ENCODE measurements around the gene HPCAL1.
A peak's percentile ranks its signal among the peaks of the same experiment; 100 is the strongest.

HPCAL1 gene

DNA sequence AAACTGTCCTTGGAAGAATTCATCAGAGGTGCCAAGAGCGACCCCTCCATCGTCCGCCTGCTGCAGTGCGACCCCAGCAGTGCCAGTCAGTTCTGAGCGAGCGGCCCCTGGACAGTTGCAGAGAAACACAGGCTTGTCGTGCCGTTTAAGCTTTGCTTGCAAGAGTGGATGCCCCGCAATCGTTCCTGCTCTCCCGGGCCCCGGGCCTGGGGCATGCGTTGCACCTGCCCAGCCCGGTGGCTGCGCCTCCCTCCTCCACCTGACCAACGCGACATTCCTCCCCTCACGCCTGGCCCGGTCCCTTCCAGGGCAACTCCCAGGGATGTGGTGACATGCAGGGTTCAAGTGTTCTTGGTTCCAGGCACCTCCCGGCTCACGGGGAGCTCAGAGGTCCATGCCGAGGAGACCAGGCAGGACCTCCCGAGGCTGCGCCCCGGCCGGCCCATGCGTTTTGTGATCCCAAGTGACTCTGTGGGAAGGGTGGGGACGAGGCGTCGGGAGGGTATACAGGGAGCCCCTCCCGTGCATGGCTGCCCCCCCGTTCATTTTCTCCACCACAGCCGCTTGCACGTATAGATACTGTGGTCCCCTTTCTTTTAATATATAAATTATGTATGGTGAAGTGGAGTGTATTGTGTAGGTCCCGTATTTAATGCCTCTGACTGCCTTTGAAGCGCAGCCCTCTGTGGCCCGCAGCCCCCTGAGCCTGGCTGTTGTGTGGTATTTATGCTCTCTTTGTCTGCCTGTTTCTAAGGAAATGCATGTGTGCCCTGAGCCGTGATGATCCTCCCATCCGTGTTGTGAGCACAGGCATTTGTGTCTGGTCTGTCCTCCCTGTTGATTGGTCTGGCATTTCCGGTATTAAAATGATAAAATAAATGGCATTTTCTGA, 124.3 kb downstream of the HPCAL1 start:
- H3K27ac Mint-ChIP-seq = no peak overlapping the region
- ATAC-seq (replicated peaks) = no peak
- H3K36me3 Mint-ChIP-seq = peaks cover 22 to 41% of the 10 kb centered on the region in 2 donors

DNA sequence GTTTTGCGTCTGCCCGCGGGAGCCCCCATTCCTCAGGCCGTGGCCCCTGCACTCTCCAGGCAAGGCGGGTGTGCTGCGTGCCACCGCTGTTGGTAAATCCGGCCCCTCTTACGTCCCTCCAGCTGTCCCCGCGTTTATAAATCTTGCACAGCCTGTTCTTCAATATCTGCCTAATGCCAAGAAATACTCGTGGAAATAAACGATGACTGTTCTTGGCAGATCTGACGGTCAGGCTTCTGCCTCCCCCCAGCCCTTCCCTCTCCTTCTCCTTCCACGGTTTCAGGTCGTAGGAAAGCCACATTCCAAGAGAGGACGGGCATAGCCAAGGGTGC, 124.9 kb downstream of the HPCAL1 start:
- H3K27me3 Mint-ChIP-seq = peaks cover 4 to 6% of the 10 kb centered on the region in 2 donors
- H3K9me3 Mint-ChIP-seq = no peaks in the 10 kb centered on the region
- H3K4me1 Mint-ChIP-seq = peaks cover 6 to 16% of the 10 kb centered on the region in 2 donors
- no peak overlapping the region for H3K27ac Mint-ChIP-seq
- ATAC-seq (replicated peaks) = no peak
- H3K4me3 Mint-ChIP-seq = no peak overlapping the region
- DNase-seq = no peak
- peaks cover 18 to 35% of the 10 kb centered on the region in 2 donors for H3K36me3 Mint-ChIP-seq

More for the DNA sequence above, 124.3 kb downstream of the HPCAL1 start:
- peaks cover 3 to 10% of the 10 kb centered on the region in 2 donors for H3K4me1 Mint-ChIP-seq
- H3K4me3 Mint-ChIP-seq = no peak overlapping the region
- no peaks in the 10 kb centered on the region for H3K9me3 Mint-ChIP-seq
- peaks cover 2 to 6% of the 10 kb centered on the region in 2 donors for H3K27me3 Mint-ChIP-seq
- no peak for DNase-seq

DNA sequence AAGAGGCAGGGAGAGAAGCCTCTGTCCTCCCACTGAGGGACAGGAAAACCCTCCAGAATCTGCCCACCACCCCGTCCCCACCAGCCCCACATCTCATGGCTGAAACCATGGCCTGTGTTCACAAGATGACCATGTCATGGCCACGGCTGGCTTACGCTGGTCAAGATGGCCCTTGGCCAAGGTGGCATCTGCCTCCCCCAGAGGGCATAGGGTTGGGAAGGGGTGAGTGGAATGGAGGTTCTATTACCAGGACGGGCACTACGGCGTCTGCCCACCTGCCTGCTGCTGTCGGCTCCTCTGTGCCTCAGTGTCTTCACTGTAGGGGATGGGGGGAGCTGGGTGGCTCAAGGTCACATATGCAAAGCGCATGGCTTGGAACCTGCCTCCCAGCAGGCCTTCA, 125.7 kb downstream of the HPCAL1 start:
- Mint-ChIP-seq H3K36me3 (peaks cover 14 to 31% of the 10 kb centered on the region in 2 donors), H3K9me3 (no peaks in the 10 kb centered on the region), H3K27ac (no peak overlapping the region), H3K4me1 (peaks cover 11 to 23% of the 10 kb centered on the region in 2 donors), H3K4me3 (no peak overlapping the region), H3K27me3 (peaks cover 4 to 6% of the 10 kb centered on the region in 2 donors)
- DNase-seq (no peak), ATAC-seq (replicated peaks) (no peak)

DNA sequence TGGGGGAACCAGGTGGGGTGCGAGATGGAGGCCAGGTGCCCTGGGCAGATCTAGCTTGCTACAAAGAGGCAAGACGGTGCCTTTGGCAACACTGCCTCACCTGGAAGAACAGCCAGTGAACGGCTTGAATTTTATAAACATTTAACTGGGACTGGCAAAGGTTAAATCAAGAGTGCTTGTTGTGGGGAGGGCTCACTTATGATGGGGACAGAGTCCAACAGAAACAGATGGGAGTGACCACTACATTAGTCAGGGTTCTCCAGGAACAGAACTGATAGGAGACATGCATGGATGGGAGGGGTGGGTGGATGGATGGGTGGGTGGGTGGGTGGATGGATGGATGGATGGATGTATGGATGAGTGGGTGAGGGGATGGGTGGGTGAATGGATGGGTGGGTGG, 126.2 kb downstream of the HPCAL1 start:
- H3K4me3 Mint-ChIP-seq = no peak overlapping the region
- H3K9me3 Mint-ChIP-seq = no peaks in the 10 kb centered on the region
- ATAC-seq (replicated peaks) = no peak
- DNase-seq = no peak
- H3K27me3 Mint-ChIP-seq = peaks cover 4 to 6% of the 10 kb centered on the region in 2 donors
- H3K4me1 Mint-ChIP-seq = peaks cover 12 to 28% of the 10 kb centered on the region in 2 donors
- peaks cover 11 to 31% of the 10 kb centered on the region in 2 donors for H3K36me3 Mint-ChIP-seq
- H3K27ac Mint-ChIP-seq = no peak overlapping the region

DNA sequence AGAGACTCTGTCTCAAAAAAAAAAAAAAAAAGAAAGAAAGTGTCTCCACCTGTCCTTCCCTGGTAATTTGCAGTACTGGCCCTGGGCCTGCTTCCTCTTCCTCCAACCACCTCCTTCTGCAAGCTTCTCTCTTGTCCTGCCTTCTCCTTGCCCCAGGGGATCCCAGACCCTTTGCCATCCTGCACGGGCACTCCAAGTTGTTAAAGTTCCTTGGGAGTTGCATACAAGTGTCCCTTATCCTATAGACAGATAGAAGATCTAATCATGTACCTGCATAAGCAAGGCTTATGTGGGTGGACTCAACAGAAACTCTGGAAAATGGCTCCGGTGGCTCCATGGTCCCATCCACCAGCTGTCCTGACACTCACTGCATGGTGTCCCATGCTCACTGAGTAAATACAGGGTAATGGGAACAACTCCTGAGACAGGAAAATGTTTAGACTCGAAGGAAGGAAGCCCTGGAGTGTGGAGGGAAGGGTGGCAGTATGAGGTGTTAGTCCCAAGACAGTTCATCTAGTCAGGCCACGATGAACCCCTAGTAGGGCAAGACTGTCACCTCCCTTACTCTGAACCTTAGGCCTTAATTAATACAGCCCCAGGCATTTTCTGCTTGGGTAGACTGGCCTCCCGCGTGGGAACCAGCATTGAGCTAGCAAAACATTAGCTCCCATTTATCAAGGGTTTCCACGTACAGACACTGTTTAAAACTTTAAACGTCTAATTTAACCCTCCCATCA, 128.3 kb downstream of the HPCAL1 start:
- DNase-seq = no peak
- H3K4me3 Mint-ChIP-seq = no peak overlapping the region
- H3K36me3 Mint-ChIP-seq = peaks cover 6 to 22% of the 10 kb centered on the region in 2 donors
- no peaks in the 10 kb centered on the region for H3K9me3 Mint-ChIP-seq
- H3K27ac Mint-ChIP-seq = peak overlapping the region; percentile 52
- H3K4me1 Mint-ChIP-seq = peaks cover 17 to 42% of the 10 kb centered on the region in 2 donors
- no peak for ATAC-seq (replicated peaks)
- H3K27me3 Mint-ChIP-seq = peaks cover 4 to 6% of the 10 kb centered on the region in 2 donors

DNA sequence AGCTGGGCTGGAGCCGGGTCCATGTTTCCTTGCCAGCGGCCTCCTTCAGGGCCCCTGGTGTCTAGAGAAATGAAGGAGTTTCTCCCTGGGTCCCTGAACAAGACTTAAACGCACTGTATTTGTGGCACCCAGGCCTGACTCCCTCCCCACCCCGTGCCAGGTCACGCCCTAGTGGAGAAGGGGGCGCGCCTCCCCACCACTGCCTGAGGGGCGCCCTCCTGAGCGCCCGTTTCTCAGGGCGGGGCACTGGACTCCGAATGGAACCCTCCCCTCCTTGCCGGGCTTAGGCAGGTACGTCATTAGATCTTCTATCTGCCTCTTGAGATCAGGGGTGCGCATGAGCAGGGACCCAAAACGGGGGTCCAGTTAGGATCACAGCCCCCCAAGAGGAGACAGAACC, 129.1 kb downstream of the HPCAL1 start:
- Mint-ChIP-seq H3K27me3 (peaks cover 4 to 6% of the 10 kb centered on the region in 2 donors), H3K27ac (peak overlapping the region; percentile 75), H3K4me1 (peaks cover 17 to 42% of the 10 kb centered on the region in 2 donors), H3K9me3 (no peaks in the 10 kb centered on the region), H3K4me3 (peak overlapping the region; percentile 78 to 83), H3K36me3 (peaks cover 4 to 15% of the 10 kb centered on the region in 2 donors)
- no peak for DNase-seq
- ATAC-seq (replicated peaks) = peak in 1 of 2 donors; percentile 17

DNA sequence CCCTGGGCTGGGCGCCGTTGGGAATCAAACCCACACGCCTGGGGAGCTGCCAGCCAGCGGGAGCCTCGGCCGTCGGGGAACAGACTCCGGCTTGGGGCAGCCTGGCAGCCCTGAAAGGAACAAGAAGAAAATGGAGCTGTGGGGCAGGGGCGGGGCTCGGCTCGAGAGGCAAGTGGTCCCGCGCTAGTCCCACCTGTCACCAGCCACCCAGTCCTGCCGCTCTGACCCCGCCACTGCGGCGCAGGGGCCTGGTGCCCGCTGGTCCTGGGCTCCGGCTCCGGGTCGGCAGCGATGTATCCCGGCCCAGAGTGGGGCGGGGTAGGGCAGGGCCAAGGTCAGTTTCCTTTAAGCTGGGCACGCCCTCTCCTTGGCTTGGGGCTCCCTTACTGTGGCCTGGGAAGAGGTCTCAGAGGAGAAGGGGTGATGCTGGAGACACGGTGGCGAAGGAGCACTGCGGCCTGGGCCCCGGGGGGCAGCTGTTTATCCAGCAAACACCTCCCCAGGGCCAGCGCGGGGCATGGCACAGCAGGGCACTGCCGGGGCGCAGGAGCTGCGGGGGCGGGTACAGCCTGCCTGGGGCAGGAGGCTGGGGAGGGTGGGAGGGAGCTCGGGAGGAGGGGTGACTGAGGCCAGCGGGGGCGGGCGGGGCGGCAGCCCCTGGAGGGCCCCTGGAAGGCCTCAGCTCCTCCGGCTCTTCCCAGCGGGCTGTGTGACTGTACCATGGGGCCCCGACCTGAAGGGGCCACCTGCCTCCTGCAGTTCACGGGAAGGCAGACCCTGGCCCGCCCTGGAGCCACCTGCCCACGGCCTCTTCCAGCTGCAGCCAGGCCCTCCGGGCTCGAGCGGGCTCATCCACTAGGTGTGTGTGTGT, 129.8 kb downstream of the HPCAL1 start:
- ATAC-seq (replicated peaks) (peak; percentile 26 to 63), DNase-seq (no peak)
- H3K36me3 Mint-ChIP-seq = peaks cover 2 to 11% of the 10 kb centered on the region in 2 donors
- H3K4me3 Mint-ChIP-seq = peak overlapping the region; percentile 78 to 83
- H3K27ac Mint-ChIP-seq = peak overlapping the region; percentile 75
- H3K9me3 Mint-ChIP-seq = no peaks in the 10 kb centered on the region
- peaks cover 17 to 42% of the 10 kb centered on the region in 2 donors for H3K4me1 Mint-ChIP-seq
- peaks cover 4 to 6% of the 10 kb centered on the region in 2 donors for H3K27me3 Mint-ChIP-seq

DNA sequence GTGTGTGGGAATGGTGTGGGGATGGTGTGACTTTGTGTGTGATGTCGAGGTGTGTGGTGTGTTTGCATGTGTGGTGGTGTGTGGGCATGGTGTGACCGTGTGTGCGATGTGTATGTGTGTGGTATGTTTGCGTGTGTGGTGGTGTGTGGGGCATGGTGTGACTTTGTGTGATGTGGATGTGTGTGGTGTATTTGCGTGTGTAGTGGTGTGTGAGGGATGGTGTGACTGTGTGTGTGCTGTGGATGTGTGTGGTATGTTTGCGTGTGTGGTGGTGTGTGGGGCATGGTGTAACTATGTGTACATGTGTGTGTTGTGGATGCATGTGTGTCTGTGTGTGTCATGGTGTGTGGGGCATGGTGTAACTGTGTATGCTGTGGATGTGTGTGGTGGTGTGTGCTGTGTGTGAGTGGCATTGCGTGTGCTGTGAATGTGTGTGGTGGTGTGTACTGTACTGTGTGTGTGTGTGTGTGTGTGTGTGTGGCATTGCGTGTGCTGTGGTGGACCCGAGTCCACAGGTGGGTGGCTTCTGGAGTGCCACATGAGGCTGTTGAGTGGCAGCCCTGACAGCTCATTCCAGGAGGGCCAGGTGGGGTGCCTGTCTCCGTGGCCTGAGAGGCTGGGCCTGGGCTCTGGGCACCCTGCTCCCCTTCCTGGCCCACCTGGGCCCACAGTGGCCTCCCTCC, 130.7 kb downstream of the HPCAL1 start:
- Mint-ChIP-seq H3K4me3 (peak overlapping the region in 1 of 2 donors; percentile 0), H3K27me3 (peaks cover 4 to 6% of the 10 kb centered on the region in 2 donors), H3K9me3 (no peaks in the 10 kb centered on the region), H3K36me3 (peaks cover 0 to 10% of the 10 kb centered on the region in 2 donors), H3K27ac (peak overlapping the region; percentile 38), H3K4me1 (peaks cover 17 to 42% of the 10 kb centered on the region in 2 donors)
- DNase-seq (no peak), ATAC-seq (replicated peaks) (no peak)

DNA sequence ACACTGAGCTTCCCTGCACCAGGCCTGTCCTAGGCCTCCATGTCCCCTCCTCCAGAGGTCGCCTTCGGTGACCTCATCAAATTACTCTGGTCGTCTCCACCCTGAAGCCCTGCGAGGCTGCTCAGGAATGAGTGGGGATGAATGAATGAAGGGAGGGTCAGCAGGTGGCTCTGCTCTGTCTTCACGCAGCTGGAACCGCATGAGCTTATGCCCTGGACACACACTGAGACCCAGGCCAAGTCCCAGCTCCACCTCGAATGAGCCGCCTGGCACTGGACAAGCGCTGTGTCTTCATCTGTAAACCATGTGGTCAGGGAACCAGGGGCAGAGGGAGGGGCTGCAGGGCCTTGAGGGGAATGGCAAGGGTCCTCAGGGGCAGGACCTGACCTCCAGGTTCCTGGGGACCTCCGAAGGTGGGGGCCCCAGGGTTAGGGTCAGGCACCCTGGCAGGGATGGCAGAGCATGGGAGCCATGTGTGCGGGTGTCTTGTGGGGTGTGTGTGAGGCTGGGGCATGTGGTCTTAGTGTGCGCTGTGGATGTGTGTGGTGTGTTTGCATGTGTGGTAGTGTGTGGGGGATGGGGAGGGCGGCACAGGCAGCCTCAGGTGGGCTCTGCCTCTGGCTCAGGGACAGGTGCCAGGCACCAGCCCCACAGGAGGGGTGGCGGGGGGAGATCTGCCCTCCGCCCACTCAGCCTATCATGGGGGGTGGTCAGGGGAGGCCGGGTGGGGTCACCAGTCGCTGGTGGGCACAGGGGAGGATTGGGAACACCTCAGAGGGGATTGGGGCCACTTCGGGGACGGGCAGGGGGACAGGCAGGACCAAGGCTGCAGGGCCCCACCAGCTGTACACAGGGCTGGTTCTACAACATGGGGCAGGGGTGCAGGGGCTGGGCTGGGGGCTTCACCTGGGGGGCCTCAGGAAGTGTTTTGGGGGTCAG, 131.5 kb downstream of the HPCAL1 start:
- H3K4me3 Mint-ChIP-seq = no peak overlapping the region
- H3K27me3 Mint-ChIP-seq = peaks cover 4 to 6% of the 10 kb centered on the region in 2 donors
- no peak for DNase-seq
- ATAC-seq (replicated peaks) = no peak
- peaks cover 17 to 42% of the 10 kb centered on the region in 2 donors for H3K4me1 Mint-ChIP-seq
- H3K36me3 Mint-ChIP-seq = peaks cover 3 to 9% of the 10 kb centered on the region in 2 donors
- H3K27ac Mint-ChIP-seq = no peak overlapping the region
- H3K9me3 Mint-ChIP-seq = no peaks in the 10 kb centered on the region

DNA sequence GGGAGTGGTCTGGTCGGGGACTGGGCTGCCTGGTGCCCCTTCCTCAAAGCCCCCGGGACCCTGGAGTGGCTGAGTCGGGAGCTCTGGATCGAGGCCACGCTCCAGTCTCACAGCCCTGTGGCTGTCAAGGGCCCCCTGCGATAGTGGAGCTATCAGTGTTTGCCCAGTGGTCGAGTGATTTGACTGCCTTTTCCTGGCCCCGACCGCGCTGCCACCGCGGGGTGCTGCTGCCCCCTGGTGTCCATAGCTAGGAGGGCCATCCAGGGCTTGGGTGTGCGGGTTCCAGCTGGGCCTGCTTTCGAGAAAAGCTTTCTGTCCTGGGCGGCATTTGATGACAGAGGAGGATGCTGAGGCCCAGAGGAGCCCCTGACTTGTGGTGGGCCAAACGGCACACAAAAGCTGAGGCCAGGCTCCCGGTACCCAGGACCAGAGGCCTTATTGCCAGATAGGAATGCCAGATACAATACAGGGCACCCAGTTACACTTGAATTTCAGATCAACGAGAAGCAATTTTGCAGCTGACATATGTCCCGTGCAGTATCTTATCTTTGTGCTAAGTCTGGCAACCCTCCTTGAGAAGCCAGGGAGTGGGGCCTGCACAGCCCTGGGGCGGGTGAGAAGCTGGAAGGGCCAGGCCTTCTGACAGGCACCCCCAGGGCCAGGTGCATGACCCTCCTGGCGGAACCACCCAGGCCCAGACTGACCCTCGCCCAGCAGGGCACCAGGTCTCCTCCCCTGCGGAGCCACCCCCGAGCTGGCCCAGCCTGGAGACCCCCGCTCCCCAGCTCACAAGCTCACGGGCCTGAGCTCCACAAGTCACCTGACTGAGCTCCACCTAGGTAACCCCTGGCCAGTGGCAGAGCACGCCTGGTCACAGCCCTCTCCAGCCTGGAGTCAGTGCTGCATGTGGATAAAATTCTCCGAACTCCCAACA, 132.4 kb downstream of the HPCAL1 start:
- Mint-ChIP-seq H3K27ac (peak overlapping the region; percentile 33), H3K9me3 (no peaks in the 10 kb centered on the region), H3K4me3 (no peak overlapping the region), H3K27me3 (peaks cover 4 to 6% of the 10 kb centered on the region in 2 donors), H3K36me3 (peaks cover 7 to 19% of the 10 kb centered on the region in 2 donors), H3K4me1 (peaks cover 19 to 42% of the 10 kb centered on the region in 2 donors)
- DNase-seq (peak; percentile 70), ATAC-seq (replicated peaks) (peak; percentile 89 to 93)

DNA sequence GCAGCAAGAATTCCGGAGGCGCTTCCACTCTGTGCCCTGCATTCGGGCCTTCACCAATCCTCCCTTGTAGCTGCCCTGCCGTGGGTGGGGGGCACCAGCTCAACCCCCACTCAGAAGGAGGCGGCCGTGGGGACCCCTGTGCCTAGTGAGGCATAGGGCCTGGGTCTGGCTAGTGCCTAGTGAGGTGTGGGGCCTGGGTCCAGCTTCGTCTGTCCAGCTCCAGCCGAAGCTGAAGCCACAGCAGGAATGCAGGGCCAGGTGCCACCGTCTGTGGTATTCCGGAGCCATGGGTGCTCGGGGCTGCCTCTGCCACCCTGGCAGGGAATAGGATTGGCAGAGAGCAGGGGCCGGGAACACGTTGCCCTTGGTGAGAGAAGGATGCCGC, 133.1 kb downstream of the HPCAL1 start:
- DNase-seq (no peak), ATAC-seq (replicated peaks) (no peak)
- peaks cover 7 to 19% of the 10 kb centered on the region in 2 donors for H3K36me3 Mint-ChIP-seq
- no peak overlapping the region for H3K27ac Mint-ChIP-seq
- H3K27me3 Mint-ChIP-seq = peaks cover 3 to 4% of the 10 kb centered on the region in 2 donors
- H3K9me3 Mint-ChIP-seq = no peaks in the 10 kb centered on the region
- H3K4me1 Mint-ChIP-seq = peaks cover 19 to 40% of the 10 kb centered on the region in 2 donors
- H3K4me3 Mint-ChIP-seq = no peak overlapping the region
